ENCODE data around the gene C1QBP.
"Not testable (repeated sequence)": the region's sequence is repeated elsewhere in the genome, so short reads cannot be mapped to it uniquely, and the experiment has no call there.

The C1QBP gene

DNA sequence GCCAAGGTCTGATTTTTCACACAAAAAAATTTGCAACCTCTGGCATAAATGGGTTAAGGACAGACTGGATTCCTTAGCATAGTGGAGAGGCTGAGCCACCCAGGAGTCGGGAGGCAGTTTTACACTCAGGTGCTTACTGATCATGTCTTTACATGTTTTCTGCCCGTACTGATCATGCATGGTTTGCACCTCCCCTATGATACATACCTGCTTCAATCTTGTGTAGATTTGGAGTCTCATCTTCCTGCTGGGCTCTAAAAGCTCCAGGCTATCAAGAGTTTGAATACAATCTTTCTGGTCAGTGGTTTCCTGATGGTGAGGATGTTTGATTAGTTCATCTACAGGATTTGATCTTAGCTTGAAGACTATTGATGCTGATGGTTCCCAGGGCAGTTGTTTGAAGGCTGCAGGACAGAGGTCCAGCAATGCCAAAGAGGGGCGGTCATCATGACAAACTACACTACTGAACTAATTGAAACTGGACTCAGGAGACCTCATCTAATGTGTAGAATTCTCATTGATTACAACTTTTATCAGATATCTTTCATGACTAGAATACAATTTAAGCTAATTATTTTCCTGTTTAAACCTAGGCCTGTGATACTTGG lies 6.9 kb downstream of the C1QBP start:
- no peak for DNase-seq

- not testable (repeated sequence) for DNase-seq
These were observed 7.7 kb downstream of the C1QBP start for GRCh38 chr17:5431234-5431633.

- no peak for DNase-seq
These were observed 8.4 kb downstream of the C1QBP start for GRCh38 chr17:5430413-5430999.

DNA sequence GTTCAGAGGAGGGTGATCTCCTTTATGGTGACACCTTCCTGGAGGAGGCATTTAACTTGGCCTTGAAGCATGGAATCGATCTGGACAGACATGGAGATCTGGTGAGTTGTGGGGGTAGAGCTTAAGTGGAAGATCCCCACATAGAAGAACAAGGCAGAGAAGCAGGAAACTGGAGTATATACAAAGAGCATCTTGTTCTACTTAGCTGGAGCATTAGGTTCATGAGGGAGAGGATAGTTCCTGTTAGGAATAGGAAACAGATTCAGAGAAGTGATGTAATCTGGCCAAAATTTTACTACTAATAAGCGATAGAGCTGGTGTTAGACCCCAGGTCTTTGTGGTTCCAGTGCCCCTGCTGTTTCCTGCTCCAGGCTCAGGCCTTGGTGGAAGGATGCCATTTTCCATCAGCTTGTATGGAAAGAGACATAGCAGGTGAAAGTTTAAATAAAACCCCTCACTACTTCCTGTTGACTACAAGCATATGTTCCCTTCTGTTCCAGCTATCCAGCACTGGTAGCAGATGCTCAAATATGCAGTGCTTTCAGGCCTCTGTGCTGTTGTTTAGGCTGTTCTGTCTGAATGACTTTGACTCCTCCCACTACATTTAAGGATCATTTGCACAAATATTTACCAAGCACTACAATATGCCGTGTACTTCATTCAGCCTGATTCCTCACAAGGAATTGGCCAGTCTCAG lies 9.6 kb downstream of the C1QBP start:
- DNase-seq, result peak; percentile 3

DNA sequence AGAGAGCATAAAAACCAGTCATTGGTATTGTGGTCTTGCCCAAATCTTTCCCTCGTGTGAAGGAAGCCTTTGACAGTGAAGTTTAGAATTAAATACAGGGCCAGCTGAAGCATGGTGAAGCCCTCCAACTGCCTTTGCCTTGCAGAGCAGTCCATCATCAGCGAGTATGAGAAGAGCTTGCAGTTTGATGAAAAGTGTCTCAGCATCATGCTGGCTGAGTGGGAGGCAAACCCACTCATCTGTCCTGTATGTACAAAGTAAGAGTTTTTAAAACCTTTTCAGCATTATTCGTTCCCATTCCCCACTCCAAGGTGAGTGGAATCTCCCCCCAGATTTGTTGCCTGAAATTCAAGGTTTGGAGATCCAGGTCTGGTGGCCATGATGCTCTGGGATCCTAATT lies 13.1 kb downstream of the C1QBP start:
- DNase-seq, result no peak

DNA sequence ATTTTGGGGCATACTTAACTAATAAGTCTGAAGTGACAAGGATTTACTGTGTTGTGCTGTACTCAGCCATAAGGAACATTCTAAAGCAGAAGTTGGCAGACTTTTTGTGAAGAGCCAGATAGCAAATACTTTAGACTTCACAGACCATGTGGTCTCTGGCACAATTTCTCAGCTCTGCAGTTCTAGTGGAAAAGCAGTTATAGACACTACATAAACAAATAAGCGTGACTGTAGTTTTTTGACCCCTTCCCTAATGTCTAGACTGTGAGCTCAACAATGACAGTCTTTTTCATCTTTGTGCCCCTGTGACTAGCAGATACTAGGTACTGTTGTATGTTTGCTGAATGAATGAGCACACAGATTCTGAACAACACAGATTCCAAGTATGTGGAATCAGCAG lies 14.0 kb downstream of the C1QBP start:
- no peak for DNase-seq

DNA sequence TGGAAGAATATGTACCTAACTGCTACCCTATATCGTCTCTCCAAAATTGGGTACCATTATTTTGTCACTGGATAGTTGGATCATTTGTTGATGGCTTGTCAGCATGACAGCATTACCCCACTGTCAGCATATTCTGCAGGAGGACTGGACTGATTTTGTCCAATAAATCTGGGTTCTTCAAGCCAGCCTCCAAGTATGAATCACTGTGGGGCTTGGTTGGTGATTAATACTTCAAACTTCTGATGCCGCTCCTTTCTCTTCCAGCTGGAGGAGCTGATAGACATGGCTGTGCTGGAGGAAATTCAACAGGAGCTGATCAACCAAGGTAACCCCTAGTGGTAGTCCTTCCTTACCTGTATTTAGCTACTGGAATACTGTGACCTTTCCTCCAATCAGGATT lies 16.4 kb downstream of the C1QBP start:
- DNase-seq, result no peak

- DNase-seq, result peak; percentile 73
These were observed 18.8 kb downstream of the C1QBP start, which contains the start of gene RPAIN for GRCh38 chr17:5419959-5420653. Gene RPAIN (plus strand): TSS chr17:5420182. CDS start chr17:5420211, 29 bp downstream.

GRCh38 chr17:5419356-5419958 lies 19.5 kb downstream of the C1QBP start, which contains the start of gene NUP88:
Gene NUP88 (minus strand): TSS chr17:5419662. CDS start chr17:5419650, 12 bp downstream.
- peak; percentile 91 for DNase-seq

DNA sequence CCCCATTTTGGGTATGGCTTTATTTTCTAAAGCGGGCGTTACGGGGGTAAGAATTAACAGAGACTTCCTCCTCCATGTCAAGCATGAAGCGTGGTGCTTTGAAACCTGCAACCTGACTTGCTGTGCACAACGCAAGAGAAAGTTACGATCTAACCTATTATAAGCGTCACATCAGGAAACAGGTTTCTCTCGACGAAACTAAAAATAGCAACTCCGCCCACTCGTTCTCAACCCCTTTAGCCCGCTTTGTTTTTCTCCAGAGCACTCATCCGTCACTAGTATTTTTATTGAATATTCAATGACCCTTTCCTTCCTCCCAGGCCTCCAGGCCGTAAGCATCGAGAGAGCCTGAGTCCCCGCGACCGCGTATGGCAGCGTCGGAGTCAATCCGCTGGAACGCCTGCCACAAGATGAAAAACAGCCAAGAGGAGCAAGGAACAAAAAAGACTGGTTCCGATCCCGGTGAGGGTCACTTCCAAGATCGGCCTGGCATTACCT lies 20.0 kb downstream of the C1QBP start:
- DNase-seq, result no peak

- no peak for DNase-seq
These were observed 22.1 kb downstream of the C1QBP start for GRCh38 chr17:5416901-5417300.

GRCh38 chr17:5413682-5414081 lies 25.3 kb downstream of the C1QBP start:
- no peak for DNase-seq

- DNase-seq, result no peak
These were observed 28.2 kb downstream of the C1QBP start for GRCh38 chr17:5410594-5411272.

DNA sequence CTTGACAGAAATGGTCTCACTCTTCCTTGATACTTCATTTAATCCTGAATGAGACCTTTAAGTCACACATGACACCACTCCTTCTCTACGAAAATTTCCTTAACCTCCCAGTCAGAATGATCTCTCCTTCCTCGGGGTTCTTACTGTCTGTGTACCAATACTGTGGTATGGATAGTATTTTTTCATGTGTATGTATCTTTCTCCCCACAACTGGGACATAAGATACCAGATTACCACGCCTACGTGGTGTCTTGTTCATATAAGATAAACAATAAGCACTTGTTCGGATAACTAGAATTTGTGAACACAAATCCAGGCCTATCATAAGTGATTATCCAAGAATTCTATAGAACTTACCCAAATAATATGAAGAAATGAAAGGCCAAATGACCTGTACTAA lies 30.8 kb downstream of the C1QBP start:
- no peak for DNase-seq

DNA sequence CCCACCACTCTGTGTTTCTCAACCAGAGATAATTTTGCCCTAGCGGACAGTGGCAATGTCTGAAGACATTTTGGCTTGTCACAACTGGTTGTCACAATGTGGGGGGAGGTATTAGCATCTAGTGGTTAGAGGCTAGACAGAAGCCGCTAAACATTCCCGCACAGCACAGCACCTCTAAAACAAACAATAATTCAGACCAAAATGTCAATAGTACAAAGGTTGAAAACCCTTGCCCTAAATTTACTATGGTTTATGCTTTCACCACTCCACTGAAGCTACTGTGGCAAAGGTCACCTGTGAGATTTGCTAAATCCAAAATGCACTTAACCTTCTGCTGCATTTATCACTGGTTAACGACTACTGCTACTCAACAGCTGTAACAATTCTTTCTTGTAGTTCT lies 33.6 kb downstream of the C1QBP start:
- no peak for DNase-seq

DNA sequence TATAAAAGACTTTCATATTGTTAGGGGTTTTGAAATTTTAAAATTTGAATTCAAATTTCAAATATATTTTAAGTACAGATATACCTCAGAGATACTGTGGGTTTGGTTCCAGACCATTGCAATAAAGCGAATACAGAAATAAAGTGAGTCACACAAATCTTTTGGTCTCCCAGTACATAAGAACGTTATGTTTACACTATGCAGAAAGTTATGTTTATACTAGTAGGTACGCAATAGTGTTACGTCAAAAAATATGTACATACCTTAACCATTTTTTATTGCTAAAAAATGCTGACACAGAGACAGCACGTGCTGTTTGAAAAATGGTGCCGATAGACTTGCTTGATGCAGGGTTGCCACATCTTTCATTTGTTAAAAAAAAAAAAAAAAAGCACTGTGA lies 39.2 kb downstream of the C1QBP start:
- no peak for DNase-seq

DNA sequence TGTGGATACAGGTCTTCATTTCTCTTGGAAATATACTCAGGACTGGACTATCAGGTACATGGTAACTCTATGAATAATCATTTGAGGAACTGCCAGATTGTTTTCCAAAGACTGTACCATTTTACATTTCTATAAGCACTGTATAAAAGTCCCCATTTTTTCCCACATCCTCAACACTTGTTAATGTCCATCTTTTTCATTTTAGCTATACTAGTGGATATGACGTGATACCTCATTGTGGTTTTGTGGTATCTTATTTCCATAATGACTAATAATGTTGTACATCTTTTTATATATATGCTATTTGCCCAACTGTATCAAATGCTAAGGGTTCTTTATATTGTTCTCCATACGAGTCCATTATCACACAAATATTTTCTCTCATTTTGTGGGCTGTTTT lies 42.3 kb downstream of the C1QBP start:
- no peak for DNase-seq

- no peak for DNase-seq
These were observed 47.3 kb downstream of the C1QBP start for GRCh38 chr17:5391678-5392077.

All from NCI-H774 (cell line).